HG03139 (cell line): ENCODE data around the gene PCNX2.

ENCODE experiments used
- ATAC-seq: cut with Tn5 transposase; IDR thresholded peaks from one replicate; pipeline ENCODE4 v1.9.1; 2021; ENCODE audit not compliant: unreplicated experiment

Gene PCNX2

DNA sequence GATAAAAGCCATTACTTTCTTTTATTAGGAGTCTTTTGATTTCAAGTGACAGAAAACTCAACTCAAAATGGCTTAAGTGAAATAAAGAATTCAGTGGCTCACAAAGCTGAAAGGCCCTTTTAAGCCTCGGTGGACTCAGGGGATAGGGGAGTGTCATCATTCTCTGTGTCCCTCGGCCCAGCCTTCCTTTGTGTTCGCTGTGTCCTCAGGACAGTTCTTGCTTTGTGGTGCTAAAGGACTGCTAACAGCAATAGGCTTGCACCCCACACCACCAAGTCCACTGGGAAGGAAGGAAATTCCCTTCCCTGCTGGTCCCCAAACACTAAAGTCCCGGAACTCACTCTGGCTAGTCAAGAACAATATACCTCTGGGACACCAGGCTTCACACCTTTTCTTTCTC lies 216.0 kb downstream of the PCNX2 start:
- ATAC-seq, result no peak

GRCh38 chr1:233078396-233078795 lies 217.1 kb downstream of the PCNX2 start:
- no peak for ATAC-seq

GRCh38 chr1:233075915-233076295 lies 219.6 kb downstream of the PCNX2 start:
- ATAC-seq, result no peak

- no peak for ATAC-seq
These were observed 229.4 kb downstream of the PCNX2 start for GRCh38 chr1:233066087-233066486.

GRCh38 chr1:233065685-233066084 lies 229.8 kb downstream of the PCNX2 start:
- no peak for ATAC-seq

GRCh38 chr1:233064988-233065387 lies 230.5 kb downstream of the PCNX2 start:
- ATAC-seq, result no peak

- ATAC-seq, result no peak
These were observed 232.1 kb downstream of the PCNX2 start for GRCh38 chr1:233063462-233063861.

DNA sequence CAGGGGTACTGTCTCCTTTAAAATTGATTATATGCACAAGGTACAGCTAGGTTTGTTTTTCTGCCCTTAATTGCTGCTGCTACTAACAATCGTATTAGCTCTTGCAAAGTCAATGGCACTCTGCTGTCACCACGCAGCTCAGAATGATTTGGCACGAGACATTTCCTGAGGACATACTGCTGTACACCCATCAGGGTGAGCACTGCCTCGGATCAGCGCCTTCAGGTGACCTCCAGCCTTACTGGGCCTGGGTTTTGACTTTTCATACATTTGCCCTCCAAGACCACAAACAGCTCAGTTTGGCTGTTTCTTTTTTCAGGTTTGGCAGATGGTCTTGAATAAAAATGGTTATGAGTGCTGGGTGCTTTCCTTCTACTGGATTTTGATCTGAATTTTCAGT lies 234.3 kb downstream of the PCNX2 start:
- no peak for ATAC-seq

- no peak for ATAC-seq
These were observed 235.0 kb downstream of the PCNX2 start for GRCh38 chr1:233060461-233060994.

DNA sequence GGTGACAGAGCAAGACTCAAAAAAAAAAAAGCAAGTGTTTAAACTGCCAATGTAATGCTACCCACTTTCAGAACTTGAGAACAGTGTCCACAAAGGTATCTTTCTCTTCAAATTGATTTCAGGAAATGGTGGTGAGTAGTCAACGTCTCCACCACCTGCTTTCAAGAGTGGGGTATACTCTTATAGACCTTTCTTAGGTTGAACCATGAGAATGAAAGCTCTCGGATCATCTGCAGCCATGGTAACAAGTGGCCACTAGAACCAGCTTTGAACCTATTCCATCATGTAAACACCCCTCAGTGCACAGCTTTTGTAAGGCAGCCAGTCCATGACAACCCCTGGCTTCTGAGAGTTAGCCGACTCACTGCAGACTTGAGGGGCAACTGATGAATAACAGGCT lies 237.7 kb downstream of the PCNX2 start:
- no peak for ATAC-seq

GRCh38 chr1:233055879-233056641 lies 239.5 kb downstream of the PCNX2 start:
- no peak for ATAC-seq

- no peak for ATAC-seq
These were observed 249.9 kb downstream of the PCNX2 start for GRCh38 chr1:233045588-233045987.

GRCh38 chr1:233042834-233043233 lies 252.7 kb downstream of the PCNX2 start:
- ATAC-seq, result no peak

GRCh38 chr1:233040494-233040893 lies 255.0 kb downstream of the PCNX2 start:
- ATAC-seq, result no peak

- no peak for ATAC-seq
These were observed 256.9 kb downstream of the PCNX2 start for GRCh38 chr1:233038581-233038980.

DNA sequence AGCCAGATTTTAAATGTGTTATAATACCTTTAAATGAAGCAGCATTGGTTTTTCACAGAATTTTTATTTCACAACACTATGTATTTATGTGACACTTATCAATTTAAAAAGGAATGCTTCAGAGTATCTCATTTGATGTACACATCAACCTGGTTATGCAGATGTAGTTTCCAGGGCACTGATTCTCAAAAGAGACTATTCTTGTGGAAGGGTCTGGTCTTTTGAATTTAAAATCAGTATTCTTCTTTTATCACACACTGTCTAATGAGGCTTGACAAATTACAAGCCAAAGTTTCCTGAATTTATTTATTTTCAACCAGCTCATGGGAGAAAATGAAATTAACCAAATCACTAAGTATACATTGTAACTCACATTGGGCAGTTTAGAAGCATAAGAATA lies 257.7 kb downstream of the PCNX2 start:
- ATAC-seq, result no peak

DNA sequence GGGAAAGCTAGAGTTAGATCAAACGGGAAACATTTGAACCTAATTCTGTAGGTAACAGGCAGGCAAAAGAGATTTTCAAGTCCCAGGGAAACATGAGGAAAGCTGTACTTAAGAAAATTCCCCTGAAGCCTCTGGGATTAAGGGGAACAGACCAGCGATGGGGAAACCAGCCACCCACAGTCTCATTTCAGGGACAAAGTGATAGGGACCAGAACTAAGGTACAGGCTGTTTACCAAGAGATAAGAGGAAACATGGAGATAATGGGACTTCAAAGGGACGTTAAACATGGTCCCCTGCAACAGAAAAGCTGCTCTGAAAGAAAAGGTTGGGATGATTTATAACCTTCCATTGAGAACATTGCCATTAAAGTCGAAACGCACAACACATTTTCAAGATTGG lies 260.7 kb downstream of the PCNX2 start:
- ATAC-seq, result no peak

DNA sequence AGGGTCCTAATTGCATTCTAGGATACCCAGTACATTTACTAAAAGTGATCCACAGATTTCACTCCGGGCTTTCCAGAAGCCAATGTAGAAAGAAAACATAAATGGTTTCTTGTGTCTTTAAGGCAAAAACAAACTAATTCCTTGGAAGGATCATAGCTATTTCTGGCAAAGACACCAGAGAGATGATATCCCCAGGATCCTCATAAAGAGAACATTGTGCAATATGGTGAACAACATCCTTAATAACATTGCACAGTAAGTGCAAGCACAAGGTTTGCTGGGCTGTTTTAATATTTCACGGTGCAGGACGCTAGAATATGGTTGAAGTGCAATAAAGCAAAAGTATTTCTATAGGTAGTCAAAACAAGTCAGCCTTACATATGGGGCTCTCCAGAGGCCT lies 262.2 kb downstream of the PCNX2 start:
- ATAC-seq, result no peak

GRCh38 chr1:233032916-233033315 lies 262.6 kb downstream of the PCNX2 start:
- ATAC-seq, result no peak

GRCh38 chr1:233031521-233031920 lies 264.0 kb downstream of the PCNX2 start:
- no peak for ATAC-seq

DNA sequence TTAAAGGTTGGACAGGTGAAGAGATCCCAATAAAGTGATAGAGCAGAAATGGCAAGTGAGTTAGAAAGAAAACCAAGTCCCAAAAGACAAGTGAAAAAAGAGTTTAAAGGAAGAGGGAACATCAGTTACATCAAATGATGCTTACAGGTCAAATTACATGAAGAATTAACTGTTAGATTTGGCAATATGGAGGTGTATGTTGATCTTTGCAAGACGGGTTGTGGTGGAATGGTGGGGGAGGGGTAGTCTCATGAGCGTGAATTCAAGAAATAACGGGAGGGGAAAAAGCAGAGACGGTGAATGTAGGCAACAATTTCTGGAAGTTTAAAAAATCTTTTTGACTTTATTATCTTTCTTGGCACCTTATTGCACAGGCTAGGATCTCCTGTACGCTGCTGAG lies 268.5 kb downstream of the PCNX2 start:
- ATAC-seq, result no peak

DNA sequence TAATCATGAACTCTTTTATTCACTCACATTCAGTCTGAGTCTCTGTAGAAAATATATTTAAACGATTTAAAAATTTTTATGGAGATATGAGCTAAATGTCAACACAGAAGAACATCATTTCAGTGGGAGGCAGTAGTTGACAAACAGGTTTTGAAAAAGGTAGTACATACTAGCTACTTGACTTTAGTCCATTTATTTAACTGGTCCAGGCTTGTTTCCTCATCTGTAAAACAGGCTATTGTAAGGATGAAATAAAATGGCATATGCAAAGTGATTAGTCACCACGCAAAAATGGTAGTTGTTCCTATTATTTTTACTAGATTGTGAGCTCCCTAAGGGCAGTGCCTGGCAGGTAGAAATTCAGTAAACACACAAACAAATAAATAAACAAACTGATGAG lies 270.0 kb downstream of the PCNX2 start:
- ATAC-seq, result no peak

- no peak for ATAC-seq
These were observed 270.4 kb downstream of the PCNX2 start for GRCh38 chr1:233025157-233025556.
